ENCODE data around the gene LRRC75A.

- TF ChIP-seq EZH2 (IDR thresholded peaks at IDR 0.05; ENCODE audit: borderline replicate concordance, insufficient read depth, low read depth, low read length, poor library complexity, severe bottlenecking) (no peak), CTCF (IDR thresholded peaks at IDR 0.05) (no peak)
Measured at GRCh38 chr17:16425698-16426659, 66.0 kb downstream of the LRRC75A start.

Measured in B cell (primary cell).